HuH-7 (cell line): ENCODE results near the gene GUSB.
"Not testable (repeated sequence)": the region's sequence is repeated elsewhere in the genome, so short reads cannot be mapped to it uniquely, and the experiment has no call there.

ENCODE experiments used
- DNase-seq: peaks from one replicate; pipeline ENCODE4 v3.0.0; 2011; ENCODE audit warnings: low spot score

The GUSB gene

DNA sequence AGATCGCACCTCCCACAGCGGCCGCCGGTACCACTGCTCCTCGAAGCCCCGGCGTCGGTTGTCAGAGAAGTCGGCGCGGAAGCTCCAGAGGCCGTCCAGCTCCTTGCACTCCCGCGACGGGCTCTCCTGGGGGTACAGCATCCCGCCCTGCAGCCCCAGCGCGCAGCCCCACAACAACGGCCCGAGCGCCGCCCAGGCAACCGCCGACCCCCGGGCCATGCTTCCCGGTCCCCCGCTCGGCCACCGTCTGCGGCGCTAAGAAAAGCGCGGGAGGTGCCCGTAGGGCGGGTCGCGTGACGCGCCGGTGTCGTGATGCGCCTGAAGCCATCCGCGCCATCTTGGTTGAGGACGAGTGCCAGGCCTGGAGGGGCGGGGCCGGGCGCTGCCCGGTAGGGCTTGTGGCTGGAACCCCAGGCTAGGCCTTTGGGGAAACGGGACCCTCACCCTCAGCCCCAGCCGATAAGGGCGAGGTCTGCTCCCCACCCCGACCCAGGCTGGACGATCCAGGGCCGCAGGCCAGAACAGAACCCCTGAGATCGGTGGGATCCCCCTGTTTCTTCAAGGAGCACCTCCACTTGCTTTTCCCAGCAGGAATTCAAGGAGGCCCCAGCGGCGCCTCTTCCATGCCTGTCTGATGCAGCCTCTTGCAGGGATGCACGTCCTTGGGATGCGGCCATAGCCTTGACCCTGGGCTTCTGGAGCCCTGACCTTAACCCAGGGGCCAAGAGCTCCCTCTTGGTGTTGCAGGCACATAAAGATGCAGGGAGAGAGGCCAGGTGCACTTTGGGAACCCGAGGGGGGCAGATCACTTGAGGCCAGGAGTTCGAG, at the start of gene GUSB:
Gene GUSB (minus strand): TSS at position 249 of the 828 bp plus-strand sequence. CDS start 30 bp downstream, at position 219.
- peak; percentile 98 for DNase-seq

DNA sequence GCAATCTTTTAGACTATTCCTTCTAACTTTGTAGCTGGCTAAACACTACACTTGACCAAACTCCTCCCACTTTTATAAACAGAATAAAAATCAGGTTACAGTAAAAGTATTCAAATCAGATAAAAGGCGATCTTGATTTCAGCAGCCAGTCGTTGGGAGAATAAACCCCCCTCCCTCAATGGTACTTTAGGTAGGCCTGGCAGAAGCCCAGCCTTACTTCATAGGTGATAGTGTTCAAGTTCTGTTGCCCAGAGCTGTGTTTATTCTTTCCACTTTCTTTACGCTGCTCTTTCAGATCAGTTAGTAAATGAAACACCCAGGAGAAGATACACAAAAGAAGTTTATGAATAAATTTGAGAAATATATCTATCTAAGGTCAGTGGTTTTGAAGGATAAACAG, 46.3 kb upstream of the GUSB start:
- not testable (repeated sequence) for DNase-seq

DNA sequence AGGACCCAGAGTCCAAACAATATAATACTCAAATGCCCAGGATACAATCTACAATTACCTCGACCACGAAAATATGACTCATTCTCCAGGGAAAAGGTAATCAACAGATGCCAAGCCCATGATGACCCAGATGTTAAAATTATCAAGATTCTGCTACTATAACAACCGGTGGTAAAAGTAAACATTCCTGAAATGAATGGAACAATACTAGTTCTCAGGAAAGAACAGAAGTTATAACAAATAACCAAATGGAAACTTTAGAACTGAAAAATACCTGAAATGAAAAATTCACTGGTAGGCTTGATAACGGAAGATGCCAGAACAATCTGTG, 34.1 kb upstream of the GUSB start:
- no peak for DNase-seq

DNA sequence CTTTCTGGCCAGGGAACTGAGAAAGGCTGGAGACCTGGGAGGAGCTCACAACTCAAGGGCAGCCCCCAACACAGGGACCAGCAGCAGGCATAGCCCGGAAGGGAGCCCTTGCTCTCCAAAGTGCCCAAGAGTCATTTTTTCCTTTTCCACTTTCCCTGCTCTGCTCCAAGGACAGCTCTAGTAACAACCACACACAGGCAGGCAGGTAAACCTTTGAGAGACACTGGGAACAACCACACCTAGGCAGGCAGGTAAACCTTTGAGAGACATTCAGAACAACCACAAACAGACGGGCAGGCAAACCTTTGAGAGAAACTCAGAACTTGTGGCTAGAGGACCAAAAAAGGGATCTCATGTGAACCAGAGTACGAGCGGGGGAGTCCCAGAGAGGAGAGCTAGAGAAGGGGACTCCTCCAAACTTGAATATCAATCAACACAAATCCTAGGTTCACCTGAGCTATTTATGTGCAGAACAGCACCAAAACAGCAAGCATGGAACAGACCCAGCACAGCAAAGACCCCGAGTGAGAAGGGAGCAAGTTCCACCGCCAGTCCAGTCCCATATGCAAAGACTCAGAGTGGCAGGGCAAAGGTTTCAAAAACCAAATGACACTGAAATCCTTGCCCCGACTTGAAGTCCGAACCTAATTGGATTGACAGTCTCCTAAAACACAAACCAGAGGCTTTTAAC, 33.6 kb upstream of the GUSB start:
- DNase-seq = no peak

DNA sequence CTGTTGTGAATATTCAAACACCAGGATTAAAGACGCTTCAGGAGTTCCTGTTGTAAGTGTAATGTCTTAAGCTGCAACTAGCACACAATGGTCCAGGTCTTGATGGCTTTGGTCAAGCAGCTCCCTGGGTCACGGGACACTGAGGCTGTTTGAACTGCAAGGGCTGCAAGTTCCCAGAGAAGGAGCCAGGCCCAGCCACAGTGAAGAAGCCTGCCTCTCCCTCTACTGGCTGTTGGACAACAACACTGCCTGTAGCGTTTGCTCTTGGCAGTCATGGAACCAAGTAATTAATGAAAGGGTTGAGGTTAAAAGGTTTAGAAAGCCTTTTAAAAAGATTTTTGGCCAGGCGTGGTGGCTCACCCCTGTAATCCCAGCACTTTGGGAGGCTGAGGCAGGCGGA, 31.9 kb upstream of the GUSB start:
- DNase-seq = peak; percentile 75

- no peak for DNase-seq
These were observed 25.2 kb upstream of the GUSB start for GRCh38 chr7:66007232-66007631.

DNA sequence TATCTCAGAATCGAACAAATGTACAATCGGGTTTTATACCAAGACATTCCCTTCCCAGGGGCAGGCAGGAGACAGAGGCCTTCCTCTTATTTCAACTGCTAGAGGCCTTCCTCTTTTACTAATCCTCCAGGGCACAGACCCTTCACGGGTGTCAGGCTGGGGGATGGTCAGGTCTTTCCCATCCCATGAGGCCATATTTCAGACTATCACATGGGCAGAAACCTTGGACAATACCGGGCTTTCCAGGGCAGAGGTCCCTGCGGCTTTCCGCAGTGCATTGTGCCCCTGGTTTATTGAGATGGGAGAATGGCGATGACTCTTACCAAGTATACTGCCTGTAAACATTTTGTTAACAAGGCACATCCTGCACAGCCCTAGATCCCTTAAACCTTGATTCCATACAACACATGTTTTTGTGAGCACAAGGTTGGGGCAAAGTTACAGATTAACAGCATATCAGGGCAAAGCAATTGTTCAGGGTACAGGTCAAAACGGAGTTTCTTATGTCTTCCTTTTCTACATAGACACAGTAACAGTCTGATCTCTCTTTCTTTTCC, 23.2 kb upstream of the GUSB start:
- DNase-seq = not testable (repeated sequence)

DNA sequence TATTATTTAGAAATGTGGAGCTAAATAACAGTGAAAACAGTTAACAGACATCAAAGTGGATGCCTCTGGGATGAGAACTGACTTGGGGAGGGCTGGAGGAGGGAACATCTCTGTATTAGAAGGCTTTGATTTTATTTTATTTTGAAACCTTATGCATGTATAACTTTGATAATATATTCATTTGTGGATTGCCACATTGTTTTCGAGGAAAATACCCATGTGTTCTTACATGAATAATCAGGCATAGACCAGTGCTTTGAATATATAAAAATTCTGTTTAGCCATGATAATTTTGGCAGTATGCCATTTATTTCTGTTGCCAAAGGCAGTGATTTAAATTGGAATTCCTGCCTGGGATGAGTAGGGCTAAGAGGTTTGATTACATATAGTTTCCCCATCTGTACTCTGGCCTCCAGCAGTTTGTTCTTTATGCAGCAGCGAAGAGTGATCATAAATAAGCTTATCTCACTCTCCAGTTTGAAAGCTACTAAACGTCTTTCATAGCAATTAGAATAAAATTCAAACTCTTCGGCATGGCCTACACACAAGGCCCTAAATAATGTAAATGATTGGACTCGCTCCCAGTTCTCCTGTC, 18.9 kb upstream of the GUSB start:
- not testable (repeated sequence) for DNase-seq

GRCh38 chr7:65994984-65995383, 13.0 kb upstream of the GUSB start:
- DNase-seq = not testable (repeated sequence)

- DNase-seq = no peak
These were observed 10.5 kb upstream of the GUSB start for GRCh38 chr7:65992526-65992925.

- DNase-seq = not testable (repeated sequence)
These were observed 9.8 kb upstream of the GUSB start for GRCh38 chr7:65991829-65992228.

DNA sequence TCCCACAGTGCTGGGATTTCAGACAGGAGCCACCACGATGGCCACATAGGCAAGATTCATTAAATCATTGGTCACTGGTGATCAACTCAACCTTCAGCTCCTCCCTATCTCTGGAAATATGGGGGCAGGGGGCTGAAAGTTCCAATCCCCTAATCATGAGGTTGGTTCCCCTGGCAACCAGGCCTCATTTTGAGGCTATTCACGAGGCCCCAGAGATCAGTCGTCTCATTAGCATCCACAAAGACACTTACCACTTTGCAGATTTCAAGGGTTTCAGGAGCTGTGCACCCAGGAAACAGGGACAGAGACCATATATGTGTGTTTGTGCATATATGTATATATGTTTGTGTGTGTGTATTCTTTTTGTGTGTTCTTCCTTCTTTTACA, 7.7 kb upstream of the GUSB start:
- DNase-seq = no peak

- not testable (repeated sequence) for DNase-seq
These were observed 6.5 kb upstream of the GUSB start for GRCh38 chr7:65988503-65988902.

- DNase-seq = no peak
These were observed 6.1 kb upstream of the GUSB start for GRCh38 chr7:65988084-65988483.

- no peak for DNase-seq
These were observed 2.1 kb upstream of the GUSB start for GRCh38 chr7:65983965-65984658.

DNA sequence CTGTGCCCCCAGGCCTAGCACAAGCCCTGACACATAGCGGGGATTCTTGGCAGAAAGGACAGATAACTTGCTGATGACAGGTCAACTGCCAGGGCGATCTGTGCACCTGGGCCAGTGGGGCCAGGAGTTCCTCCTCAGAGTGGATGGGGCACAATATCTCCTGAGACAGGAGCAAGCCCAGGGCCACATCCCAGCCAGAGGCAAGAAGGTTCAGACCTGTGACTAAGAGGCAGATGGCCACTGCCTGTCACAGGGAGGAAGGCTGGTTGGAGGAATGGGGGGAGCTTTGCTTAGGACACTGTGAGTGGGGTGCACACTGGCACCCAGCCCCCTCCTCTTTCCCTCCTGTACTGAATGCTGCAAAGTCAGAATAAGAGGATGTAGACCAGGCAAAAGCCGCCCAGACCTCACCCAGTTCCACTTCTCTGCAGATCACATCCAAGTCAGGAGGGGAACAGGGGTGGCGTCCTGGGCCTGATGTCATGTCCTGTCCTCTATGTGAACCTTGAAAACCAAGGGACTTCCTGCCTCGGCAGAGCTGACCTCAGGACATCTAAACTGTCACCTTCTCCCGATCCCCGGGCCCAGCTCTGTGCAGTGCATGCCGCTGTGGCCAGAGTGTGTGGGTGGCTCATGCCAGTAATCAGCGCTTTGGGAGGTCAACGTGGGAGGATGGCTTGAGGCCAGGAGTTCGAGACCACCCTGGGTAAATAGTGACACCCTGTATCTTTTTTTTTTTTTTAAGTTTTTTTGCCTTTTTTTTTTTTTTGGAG, 1.3 kb downstream of the GUSB start:
- DNase-seq = no peak

DNA sequence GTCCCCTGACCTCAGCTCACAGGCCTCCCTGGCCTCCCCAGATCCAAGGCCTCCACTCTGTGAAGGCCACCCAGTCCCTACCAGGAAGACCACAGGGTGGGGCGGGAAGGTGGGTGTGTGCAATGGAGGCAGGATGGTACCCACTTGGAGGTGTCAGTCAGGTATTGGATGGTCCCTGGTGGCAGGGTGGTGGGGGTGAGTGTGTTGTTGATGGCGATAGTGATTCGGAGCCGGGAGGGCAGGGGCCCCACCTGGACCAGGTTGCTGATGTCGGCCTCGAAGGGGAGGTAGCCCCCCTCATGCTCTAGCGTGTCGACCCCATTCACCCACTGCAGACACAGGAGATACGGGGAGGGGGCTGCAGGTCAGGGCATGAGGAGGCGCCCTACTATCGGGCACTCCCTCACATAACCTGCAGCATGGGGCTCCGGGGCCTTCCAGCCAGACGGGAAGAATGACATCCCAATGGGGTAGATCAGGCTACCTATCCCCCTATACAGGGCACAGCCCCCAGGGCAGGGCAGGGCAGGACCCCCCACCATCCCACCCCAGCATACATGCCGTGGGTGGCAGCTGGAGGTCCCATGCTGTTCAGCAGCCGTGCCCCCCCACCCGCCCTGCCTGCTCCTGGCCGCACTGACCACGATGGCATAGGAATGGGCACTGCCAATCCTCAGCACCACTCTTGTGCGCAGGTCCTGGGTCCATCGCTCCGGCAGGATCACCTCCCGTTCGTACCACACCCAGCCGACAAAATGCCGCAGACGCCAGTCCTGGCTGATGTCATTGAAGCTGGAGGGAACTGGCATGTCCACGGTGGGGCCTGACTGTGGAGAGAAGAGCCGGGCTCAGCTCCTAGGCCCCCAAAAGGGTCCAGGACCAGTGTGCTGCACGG, 2.2 kb downstream of the GUSB start:
- no peak for DNase-seq

GRCh38 chr7:65978891-65979582, 3.0 kb downstream of the GUSB start:
- DNase-seq = no peak

DNA sequence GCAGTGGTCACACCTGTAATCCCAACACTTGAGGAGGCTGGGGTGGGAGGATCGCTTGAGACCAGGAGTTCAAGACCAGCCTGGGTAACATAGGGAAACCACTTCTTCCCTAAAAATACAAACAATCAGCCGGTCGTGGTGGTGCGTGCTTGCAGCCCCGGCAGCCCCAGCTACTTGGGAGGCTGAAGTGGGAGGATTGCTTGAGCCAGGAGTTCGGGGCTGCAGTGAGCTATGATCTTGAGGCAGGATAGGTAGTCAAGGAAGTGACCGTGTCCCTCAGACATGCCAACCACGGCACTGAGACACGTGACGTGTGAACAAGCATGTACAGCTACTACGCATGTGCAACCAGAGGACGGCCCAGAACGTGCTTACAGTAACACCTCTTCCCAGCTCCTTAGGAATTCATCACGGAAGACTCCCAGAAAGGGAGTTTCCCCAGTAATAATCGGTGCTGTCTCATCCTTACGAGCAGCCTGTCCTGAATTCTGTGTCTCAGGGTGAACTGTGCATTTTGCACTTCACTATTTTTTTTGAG, 5.3 kb downstream of the GUSB start:
- no peak for DNase-seq
